Effector memory CD4-positive, alpha-beta T cell (primary cell): ENCODE measurements around the gene GUSB.

Source experiments
- DNase-seq, 3 donors: peaks; one replicate each; pipeline ENCODE4 v3.0.0-alpha.2; 2020
- H3K27ac ChIP-seq: 2 replicates; pipeline ENCODE4 v1.7.0; 2013; ENCODE audit warnings: mild to moderate bottlenecking, low read length, moderate library complexity; ENCODE audit not compliant: insufficient read depth, poor library complexity, severe bottlenecking
- H3K27me3 ChIP-seq: replicated peaks from 2 replicates; pipeline ENCODE4 v1.7.0; 2013; ENCODE audit warnings: mild to moderate bottlenecking, low read length; ENCODE audit not compliant: insufficient read depth, control insufficient read depth, poor library complexity, severe bottlenecking
- H3K36me3 ChIP-seq: 2 replicates; pipeline ENCODE4 v1.7.0; 2013; ENCODE audit warnings: mild to moderate bottlenecking, low read length, moderate library complexity; ENCODE audit not compliant: control insufficient read depth, insufficient read depth
- H3K4me1 ChIP-seq: 2 replicates; pipeline ENCODE4 v1.7.0; 2013; ENCODE audit warnings: low read length, mild to moderate bottlenecking; ENCODE audit not compliant: control insufficient read depth, insufficient read depth, poor library complexity, severe bottlenecking
- H3K4me3 ChIP-seq: 2 replicates; pipeline ENCODE4 v1.7.0; 2013; ENCODE audit warnings: low read length, low read depth, mild to moderate bottlenecking; ENCODE audit not compliant: insufficient read depth, poor library complexity, severe bottlenecking
- H3K9me3 ChIP-seq: 2 replicates; pipeline ENCODE4 v1.7.0; 2013; ENCODE audit warnings: mild to moderate bottlenecking, low read length, moderate library complexity; ENCODE audit not compliant: control insufficient read depth

The GUSB gene

DNA sequence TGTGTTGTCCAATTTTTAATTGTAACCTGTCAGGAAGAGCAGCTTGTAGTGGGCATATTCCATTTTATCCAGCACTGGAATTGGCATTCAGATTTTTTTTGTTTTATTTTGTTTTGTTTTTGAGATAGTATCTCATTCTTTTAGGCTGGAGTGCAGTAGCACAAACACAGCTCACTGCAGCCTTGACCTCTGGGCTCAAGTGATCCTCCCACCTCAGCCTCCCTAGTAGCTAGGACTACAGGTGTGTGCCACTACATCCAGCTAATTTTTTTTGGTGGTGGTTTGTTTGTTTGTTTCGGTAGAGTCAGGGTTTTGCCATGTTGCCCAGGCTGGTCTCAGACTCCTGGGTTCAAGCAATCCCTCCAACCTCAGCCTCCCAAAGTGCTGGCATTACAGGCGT lies 44.7 kb downstream of the GUSB start:
- Histone ChIP-seq H3K4me3 (no peak overlapping the region), H3K36me3 (no peaks in the 10 kb centered on the region), H3K27me3 (no peaks in the 10 kb centered on the region), H3K27ac (no peak overlapping the region), H3K9me3 (no peaks in the 10 kb centered on the region), H3K4me1 (no peaks in the 10 kb centered on the region)
- DNase-seq = no peak

- DNase-seq = no peak
- no peaks in the 10 kb centered on the region for H3K9me3 ChIP-seq
- no peaks in the 10 kb centered on the region for H3K4me1 ChIP-seq
- H3K27ac ChIP-seq = no peak overlapping the region
- no peak overlapping the region for H3K4me3 ChIP-seq
- H3K27me3 ChIP-seq = no peaks in the 10 kb centered on the region
- H3K36me3 ChIP-seq = no peaks in the 10 kb centered on the region
Measured at GRCh38 chr7:65931685-65932084, 50.3 kb downstream of the GUSB start.

DNA sequence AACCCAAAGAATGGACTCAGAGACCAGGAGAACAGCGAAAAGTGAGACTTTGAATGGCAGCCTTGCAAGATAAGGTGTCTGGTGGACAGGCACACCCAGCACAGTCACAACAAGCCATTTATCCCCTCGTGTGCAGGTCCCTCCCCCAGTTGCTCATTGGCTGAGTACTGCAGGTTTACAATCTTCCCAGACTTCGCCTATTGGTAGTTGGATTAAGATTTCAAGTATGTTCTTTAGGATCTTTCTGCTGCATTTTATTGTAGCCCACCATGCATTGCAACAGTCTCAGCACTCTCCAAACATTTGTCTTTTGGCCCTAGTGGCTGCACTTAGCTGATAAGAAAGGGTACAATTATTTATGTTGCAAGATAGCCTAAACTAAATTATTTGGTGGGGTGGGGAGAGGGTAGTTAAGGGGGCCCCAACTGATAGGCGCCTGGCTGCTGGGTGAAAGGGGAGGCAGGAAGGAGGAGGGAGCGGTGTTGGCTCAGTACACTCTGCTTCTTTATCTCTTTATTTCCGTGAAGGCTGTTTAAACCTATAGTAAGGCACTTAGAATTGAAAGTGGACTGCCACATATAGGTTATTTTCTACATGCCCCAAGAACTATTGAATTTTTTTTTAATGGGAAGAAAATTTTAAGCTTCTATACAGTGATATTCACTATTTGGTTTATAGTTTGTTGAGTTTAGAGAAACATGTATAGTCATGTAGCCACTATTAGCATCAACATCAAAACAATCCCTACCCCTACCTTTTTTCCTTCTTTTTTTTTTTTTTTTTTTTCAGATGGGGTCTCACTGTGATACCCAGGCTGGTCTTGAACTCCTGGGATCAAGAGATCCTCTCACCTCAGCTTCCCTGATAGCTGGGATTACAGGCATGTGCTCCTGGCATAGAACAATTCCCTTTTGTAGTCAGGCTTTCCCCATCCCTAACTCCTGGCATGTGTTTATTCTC lies 54.2 kb downstream of the GUSB start:
- H3K36me3 ChIP-seq = no peaks in the 10 kb centered on the region
- H3K9me3 ChIP-seq = no peaks in the 10 kb centered on the region
- no peak overlapping the region for H3K4me3 ChIP-seq
- H3K27ac ChIP-seq = no peak overlapping the region
- no peaks in the 10 kb centered on the region for H3K27me3 ChIP-seq
- DNase-seq = no peak
- no peaks in the 10 kb centered on the region for H3K4me1 ChIP-seq

DNA sequence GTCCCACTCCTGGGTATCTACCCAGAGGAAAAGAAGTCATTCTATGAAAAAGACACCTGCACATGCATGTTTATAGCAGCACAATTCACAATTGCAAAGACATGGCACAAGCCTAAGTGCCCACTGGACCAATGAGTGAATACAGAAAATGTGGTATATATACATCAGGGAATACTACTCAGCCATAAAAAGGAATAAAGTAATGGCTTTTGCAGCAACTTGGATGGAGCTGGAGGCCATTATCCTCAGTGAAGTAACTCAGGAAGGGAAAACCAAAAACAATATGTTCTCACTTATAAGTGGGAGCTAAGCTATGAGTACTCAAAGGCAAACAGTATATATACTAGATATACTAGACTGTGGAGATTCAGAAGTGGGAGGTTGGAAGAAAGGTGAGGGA lies 55.4 kb downstream of the GUSB start:
- H3K27me3 ChIP-seq = no peaks in the 10 kb centered on the region
- H3K36me3 ChIP-seq = no peaks in the 10 kb centered on the region
- no peak overlapping the region for H3K4me3 ChIP-seq
- H3K27ac ChIP-seq = no peak overlapping the region
- no peaks in the 10 kb centered on the region for H3K9me3 ChIP-seq
- no peaks in the 10 kb centered on the region for H3K4me1 ChIP-seq
- DNase-seq = no peak

- Histone ChIP-seq H3K4me3 (no peak overlapping the region), H3K36me3 (no peaks in the 10 kb centered on the region), H3K27ac (no peak overlapping the region), H3K27me3 (no peaks in the 10 kb centered on the region), H3K4me1 (no peaks in the 10 kb centered on the region), H3K9me3 (no peaks in the 10 kb centered on the region)
- no peak for DNase-seq
Measured at GRCh38 chr7:65925040-65925439, 57.0 kb downstream of the GUSB start.

GRCh38 chr7:65924193-65924592 lies 57.8 kb downstream of the GUSB start:
- no peak overlapping the region for H3K4me3 ChIP-seq
- no peaks in the 10 kb centered on the region for H3K36me3 ChIP-seq
- no peak for DNase-seq
- no peaks in the 10 kb centered on the region for H3K9me3 ChIP-seq
- no peaks in the 10 kb centered on the region for H3K27me3 ChIP-seq
- H3K4me1 ChIP-seq = no peaks in the 10 kb centered on the region
- no peak overlapping the region for H3K27ac ChIP-seq

- DNase-seq = no peak
- H3K9me3 ChIP-seq = no peaks in the 10 kb centered on the region
- no peak overlapping the region for H3K4me3 ChIP-seq
- no peaks in the 10 kb centered on the region for H3K36me3 ChIP-seq
- H3K4me1 ChIP-seq = no peaks in the 10 kb centered on the region
- no peak overlapping the region for H3K27ac ChIP-seq
- H3K27me3 ChIP-seq = no peaks in the 10 kb centered on the region
Measured at GRCh38 chr7:65923316-65923715, 58.7 kb downstream of the GUSB start.

DNA sequence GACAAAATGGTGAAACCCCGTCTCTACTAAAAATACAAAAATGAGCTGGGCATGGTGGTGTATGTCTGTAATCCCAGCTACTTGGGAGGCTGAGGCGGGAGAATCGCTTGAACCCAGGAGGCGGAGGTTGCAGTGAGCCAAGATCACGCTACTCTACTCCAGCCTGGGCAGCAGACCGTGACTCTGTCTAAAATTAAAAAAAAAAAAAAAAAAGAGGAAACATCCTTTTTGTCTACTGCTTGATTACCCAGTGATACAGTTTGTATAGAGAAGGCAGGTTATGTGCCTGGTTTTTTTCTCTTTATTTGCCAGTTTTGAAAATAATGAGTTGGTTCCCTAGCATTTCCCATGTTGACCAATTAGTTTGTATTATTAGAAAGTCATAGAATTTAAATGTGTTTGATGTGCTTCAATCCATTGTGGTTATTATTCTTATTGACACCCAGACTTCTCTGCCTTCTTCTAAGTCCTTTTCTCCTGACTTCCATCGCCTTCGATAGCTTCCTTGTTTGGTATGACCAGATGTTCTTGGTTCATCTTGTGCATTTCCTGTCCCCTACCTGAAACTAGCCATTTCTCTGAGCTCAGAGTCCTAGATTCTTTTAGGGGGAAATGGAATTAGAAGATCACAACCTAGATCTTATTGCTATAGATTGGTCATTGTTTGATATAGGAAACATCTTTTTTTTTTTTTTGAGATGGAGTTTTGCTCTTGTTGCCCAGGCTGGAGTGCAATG lies 65.9 kb downstream of the GUSB start:
- DNase-seq = no peak
- Histone ChIP-seq H3K27ac (no peak overlapping the region), H3K36me3 (no peaks in the 10 kb centered on the region), H3K9me3 (no peaks in the 10 kb centered on the region), H3K4me3 (no peak overlapping the region), H3K27me3 (no peaks in the 10 kb centered on the region), H3K4me1 (no peaks in the 10 kb centered on the region)

GRCh38 chr7:65912237-65912636 lies 69.8 kb downstream of the GUSB start:
- no peak overlapping the region for H3K4me3 ChIP-seq

More at GRCh38 chr7:65912237-65912636, 69.8 kb downstream of the GUSB start:
- Histone ChIP-seq H3K4me1 (no peaks in the 10 kb centered on the region), H3K36me3 (no peaks in the 10 kb centered on the region), H3K27me3 (no peaks in the 10 kb centered on the region), H3K9me3 (no peaks in the 10 kb centered on the region), H3K27ac (no peak overlapping the region)
- no peak for DNase-seq
